Measurements from ENCODE around the gene SLC9A3.
"Not testable (repeated sequence)": the region's sequence is repeated elsewhere in the genome, so short reads cannot be mapped to it uniquely, and the experiment has no call there.

SLC9A3 gene

GRCh38 chr5:509611-510185 lies 14.6 kb downstream of the SLC9A3 start:
- H3K27ac ChIP-seq, result no peak overlapping the region
- no peak for TF ChIP-seq ZFX (IDR thresholded peaks at IDR 0.05)
- TF ChIP-seq, protein P1, sequence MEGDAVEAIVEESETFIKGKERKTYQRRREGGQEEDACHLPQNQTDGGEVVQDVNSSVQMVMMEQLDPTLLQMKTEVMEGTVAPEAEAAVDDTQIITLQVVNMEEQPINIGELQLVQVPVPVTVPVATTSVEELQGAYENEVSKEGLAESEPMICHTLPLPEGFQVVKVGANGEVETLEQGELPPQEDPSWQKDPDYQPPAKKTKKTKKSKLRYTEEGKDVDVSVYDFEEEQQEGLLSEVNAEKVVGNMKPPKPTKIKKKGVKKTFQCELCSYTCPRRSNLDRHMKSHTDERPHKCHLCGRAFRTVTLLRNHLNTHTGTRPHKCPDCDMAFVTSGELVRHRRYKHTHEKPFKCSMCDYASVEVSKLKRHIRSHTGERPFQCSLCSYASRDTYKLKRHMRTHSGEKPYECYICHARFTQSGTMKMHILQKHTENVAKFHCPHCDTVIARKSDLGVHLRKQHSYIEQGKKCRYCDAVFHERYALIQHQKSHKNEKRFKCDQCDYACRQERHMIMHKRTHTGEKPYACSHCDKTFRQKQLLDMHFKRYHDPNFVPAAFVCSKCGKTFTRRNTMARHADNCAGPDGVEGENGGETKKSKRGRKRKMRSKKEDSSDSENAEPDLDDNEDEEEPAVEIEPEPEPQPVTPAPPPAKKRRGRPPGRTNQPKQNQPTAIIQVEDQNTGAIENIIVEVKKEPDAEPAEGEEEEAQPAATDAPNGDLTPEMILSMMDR (conservative IDR thresholded peaks at IDR 0.05), result no peak

DNA sequence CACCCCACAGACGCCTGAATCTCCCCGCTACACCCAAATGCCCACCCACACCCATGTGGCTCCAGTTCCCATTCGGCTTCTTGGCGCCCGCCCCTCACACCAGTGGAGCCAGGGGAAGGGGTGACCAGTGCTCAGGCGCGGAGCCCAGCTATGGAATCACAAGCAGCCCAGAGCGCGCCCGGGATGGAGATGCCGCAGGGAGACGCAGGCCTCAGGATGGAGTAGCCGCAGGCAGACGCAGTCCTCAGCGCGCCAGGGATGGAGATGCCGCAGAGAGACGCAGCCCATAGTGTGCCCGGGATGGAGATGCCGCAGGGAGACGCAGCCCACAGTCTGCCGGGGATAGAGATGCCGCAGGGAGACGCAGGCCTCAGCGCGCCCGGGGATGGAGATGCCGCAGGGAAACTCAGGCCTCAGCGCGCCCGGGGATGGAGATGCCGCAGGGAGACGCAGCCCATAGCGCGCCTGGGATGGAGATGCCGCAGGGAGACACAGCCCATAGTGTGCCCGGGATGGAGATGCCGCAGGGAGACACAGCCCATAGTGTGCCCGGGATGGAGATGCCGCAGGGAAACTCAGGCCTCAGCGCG lies 16.2 kb downstream of the SLC9A3 start:
- not testable (repeated sequence) for H3K27ac ChIP-seq

- TF ChIP-seq, protein P1 (conservative IDR thresholded peaks at IDR 0.05), result no peak
- TF ChIP-seq ZFX (IDR thresholded peaks at IDR 0.05), result no peak
- H3K27ac ChIP-seq, result peak overlapping the region; percentile 4; the same call in 1 of the 2 replicates
Measured at GRCh38 chr5:505951-506525, 18.2 kb downstream of the SLC9A3 start.

DNA sequence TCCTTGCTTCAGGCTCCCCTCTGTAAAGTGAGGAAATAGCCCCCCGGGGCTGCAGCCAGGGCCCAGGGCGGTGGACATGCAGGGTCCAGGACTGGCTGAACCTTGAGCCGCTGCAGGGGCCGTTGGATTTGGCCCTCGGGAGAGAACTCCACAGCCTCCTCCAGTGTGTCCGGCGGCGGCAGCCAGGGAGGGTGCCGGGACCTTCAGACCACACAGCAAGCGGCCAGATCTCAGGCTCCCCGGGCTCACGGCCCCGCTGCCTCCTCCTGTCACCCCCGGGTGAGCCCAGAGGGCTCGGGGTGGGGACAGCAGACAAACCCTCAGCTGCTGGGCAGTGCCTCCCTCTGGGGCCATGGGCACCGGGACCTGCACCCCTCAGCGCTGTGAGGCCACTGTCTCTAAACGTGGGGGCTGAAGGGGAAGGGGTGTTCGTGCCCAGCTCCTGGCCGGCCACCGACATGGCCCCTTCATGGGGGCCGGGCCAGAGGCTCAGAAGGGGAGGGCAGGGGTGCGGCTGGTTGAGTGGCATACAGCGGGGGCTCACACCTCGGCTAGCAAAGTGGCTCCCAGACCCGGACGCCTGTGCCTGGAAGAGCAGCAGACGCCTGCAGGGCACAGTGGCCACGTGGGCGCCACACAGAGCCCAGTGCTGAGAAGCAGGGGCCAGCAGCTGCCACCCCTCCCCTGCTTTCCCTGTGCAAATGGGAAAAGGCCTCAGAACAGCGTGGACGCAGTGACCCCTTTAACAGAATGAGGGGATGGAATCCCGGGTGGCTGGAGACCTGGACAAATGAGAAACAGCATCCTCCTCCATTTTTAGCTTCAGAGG lies 19.7 kb downstream of the SLC9A3 start:
- no peak for TF ChIP-seq ZFX (IDR thresholded peaks at IDR 0.05)
- H3K27ac ChIP-seq, result no peak overlapping the region

GRCh38 chr5:502325-503079 lies 21.7 kb downstream of the SLC9A3 start:
- no peak overlapping the region for H3K27ac ChIP-seq
- TF ChIP-seq, protein P1 (conservative IDR thresholded peaks at IDR 0.05), result no peak
- TF ChIP-seq ZFX (IDR thresholded peaks at IDR 0.05), result no peak

- no peak overlapping the region for H3K27ac ChIP-seq
- no peak for TF ChIP-seq ZFX (IDR thresholded peaks at IDR 0.05)
- TF ChIP-seq, protein P1 (conservative IDR thresholded peaks at IDR 0.05), result no peak
Measured at GRCh38 chr5:501831-502184, 22.4 kb downstream of the SLC9A3 start.

DNA sequence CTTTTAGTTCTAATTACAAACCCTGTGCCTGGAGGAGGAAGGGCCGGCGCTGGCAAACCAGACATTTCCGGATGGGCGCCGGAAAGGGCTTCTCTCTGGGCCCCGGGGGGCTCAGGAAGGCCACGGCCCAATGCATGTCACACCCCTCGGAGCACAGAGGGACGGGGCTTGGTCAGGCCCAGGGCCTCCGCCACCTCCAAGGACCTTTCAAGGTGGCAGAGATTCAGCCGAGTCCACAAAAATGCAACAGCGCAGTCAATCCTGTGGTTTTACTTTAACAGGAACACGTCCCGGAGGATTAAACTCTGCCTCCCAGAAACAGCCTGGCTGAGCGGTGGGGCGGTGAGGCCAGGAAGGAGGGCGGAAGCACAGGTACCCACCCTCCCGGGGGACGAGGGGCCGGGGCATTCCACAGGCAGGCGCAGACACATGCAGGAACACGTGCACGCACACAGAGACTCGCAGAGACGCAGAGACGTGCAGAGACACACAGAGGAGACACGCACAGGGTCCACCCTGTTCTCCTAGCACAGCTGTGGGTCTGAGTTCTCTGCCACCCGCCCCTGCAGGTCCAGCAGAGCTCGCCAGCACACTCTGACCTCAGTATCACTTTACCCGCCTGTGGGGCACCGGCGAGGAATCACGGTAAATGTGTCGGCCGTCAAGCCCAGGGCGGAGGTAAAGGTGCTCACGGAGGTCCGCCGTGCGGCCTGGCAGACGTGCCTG lies 23.0 kb downstream of the SLC9A3 start:
- no peak overlapping the region for H3K27ac ChIP-seq
- TF ChIP-seq ZFX (IDR thresholded peaks at IDR 0.05), result no peak

DNA sequence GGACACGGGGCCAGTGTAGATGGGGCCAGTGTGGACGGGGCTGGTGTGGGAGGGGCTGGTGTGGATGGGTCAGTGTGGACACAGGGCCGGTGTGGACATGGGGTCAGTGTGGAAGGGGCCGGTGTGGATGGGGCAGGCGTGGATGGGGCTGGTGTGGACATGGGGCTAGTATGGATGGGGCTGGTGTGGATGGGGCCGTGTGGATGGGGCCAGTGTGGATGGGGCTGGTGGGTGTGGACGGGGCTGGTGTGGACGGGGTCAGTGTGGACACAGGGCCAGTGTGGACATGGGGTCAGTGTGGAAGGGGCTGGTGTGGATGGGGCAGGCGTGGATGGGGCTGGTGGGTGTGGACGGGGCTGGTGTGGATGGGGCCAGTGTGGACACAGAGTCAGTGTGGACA lies 23.8 kb downstream of the SLC9A3 start:
- no peak overlapping the region for H3K27ac ChIP-seq
- TF ChIP-seq ZFX (IDR thresholded peaks at IDR 0.05), result no peak
- TF ChIP-seq, protein P1 (conservative IDR thresholded peaks at IDR 0.05), result no peak

Measured in C4-2B (cell line).